ENCODE results near the gene AMOT.
A peak's percentile ranks its signal among the peaks of the same experiment; 100 is the strongest.

AMOT gene

GRCh38 chrX:112736310-112736709 lies 104.3 kb downstream of the AMOT start:
- no peak for DNase-seq

DNA sequence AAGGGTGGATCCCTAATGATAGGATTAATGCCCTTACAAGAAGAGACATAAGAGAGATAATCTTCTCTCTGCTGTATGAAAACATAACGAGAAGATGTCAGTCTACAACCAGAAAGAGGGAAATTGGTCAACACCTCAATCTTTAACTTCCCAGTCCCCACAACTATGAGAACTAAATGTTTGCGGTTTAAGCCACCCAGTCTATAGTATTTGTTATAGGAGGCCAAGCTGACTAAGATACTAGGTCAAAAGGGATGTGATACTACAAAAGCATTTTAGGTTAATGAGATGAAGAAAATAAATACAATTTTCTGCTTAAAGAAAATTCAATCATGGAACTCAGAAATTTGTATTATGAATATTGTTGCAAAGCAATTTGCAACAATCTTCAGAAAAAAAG lies 105.5 kb downstream of the AMOT start:
- DNase-seq = no peak

GRCh38 chrX:112734290-112734689 lies 106.3 kb downstream of the AMOT start:
- peak; percentile 46 for DNase-seq

DNA sequence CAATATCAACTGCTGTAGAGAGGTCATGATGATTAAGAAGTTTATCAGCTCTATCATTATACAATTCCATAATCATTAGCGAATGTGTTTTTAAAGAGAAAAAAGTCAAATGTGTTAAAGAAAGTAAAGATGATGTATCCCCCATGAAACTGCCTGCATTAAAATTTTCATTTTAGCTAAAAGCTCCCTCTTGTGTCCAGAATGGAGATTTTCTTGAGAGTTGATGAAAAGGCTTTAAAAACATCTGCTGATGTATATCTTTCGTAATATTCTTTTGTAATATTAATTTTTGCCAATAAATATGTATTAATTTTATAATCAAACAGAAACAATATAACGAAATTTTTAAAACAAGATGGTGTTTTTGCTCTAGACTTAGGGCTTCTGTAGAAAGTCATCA lies 108.8 kb downstream of the AMOT start:
- DNase-seq = no peak

All from femur (tissue), 1 donor.